ENCODE measurements around the gene KLF12. TPM values are rescaled to one million over a fixed set of nuclear protein-coding genes. Genes with fewer than 3 reads are reported as not detected.

The KLF12 gene
- total and polyA plus RNA-seq, 2 experiments from 2014 or later = 5.1 to 13.9 TPM

DNA sequence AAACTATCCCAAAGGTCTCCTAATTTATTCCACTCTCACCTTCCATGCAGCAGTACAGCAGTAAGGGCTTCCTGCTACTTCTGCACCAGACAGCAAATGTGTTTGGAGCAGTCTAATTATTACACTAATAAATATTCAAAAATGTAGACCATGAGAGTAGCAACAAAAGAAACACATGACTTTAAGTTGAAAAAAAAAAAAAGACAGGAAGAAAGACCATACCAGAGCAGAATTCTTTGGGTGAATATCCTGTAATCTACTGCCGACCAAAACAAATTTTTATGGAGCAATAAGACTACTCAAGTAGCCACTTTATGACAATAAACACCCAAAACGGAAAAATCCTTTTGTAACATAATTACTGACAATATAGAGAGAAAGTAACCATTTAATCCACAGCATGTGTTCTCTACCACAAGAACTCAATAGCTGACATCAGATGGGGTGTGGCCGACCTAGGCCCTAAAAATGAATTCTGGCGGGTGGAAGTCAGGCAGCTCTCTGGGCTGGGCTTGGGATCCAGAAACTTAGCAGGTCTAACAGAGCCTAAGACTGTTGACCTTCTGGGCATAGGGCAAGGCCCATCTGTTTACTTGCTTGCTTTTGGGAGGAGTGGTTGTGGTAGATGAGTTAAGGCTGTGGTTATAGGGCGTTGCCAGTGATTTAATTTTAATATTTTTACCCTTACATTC, 4.6 kb downstream of the KLF12 start:
- Histone ChIP-seq H4K20me1 (ENCODE audit: insufficient read depth, poor library complexity, severe bottlenecking) (no peaks in the 10 kb centered on the region), H3K9me2 (replicated peaks; ENCODE audit: insufficient read depth) (no peaks in the 10 kb centered on the region), H3K4me3 (no peak overlapping the region), H3K9me3 (ENCODE audit: low read depth) (no peaks in the 10 kb centered on the region), H3K4me2 (no peak overlapping the region), H3K27me3 (no peaks in the 10 kb centered on the region), H3K4me1 (ENCODE audit: insufficient read depth) (peaks cover 5% of the 10 kb centered on the region), H3K36me3 (replicated peaks; ENCODE audit: insufficient read depth, low read depth) (no peaks in the 10 kb centered on the region), H2AFZ (no peak overlapping the region), H3K79me2 (peaks cover 76% of the 10 kb centered on the region), H3K27ac (no peak overlapping the region)
- no peak for TF ChIP-seq CTCF (IDR thresholded peaks at IDR 0.05; ENCODE audit: poor library complexity)
- TF ChIP-seq EZH2 (IDR thresholded peaks at IDR 0.05; ENCODE audit: borderline replicate concordance) = no peak
- TF ChIP-seq EZH2phosphoT487 (IDR thresholded peaks at IDR 0.05; ENCODE audit: low read depth, severe bottlenecking, unreplicated experiment) = no peak
- WGBS (ENCODE audit: low lambda C conversion rate, missing lambda C conversion rate) = 60% methylated on average over 5 of the region's 5 CpGs
- DNase-seq (ENCODE audit: low spot score) = no peak

DNA sequence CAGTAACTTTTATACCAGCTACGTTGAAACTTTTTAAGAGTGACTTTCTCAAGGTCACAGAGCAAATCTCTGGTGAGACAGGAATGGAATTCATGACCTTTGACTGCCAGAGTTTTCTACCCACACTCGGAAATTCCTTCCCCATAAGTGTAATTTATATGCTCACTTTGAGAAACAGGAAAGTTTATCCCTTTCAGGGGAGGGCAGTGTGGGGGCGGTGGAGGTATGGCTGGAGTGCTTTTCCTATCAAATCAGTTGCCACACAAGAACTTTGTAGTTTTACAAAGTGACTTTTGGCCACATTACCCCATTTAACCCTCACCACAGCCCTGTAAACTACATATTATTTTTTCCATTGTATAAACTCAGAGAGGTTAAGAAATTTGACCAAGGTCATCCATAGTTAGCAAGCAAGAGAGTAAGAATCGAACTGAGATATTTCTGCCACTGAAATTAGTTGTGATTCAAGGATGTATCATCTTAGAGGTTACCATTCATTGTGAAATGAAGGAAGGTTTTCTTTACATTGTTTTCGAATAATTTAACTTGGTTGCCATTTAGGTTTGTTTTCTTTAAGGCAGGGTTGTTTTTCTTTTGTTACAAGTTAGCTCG, 5.9 kb downstream of the KLF12 start:
- TF ChIP-seq CTCF (IDR thresholded peaks at IDR 0.05; ENCODE audit: poor library complexity) = no peak
- no peak for TF ChIP-seq EZH2 (IDR thresholded peaks at IDR 0.05; ENCODE audit: borderline replicate concordance)
- no peak for TF ChIP-seq EZH2phosphoT487 (IDR thresholded peaks at IDR 0.05; ENCODE audit: low read depth, severe bottlenecking, unreplicated experiment)
- Histone ChIP-seq H3K4me1 (ENCODE audit: insufficient read depth) (peaks cover 5% of the 10 kb centered on the region), H2AFZ (no peak overlapping the region), H3K9me3 (ENCODE audit: low read depth) (no peaks in the 10 kb centered on the region), H3K79me2 (peaks cover 90% of the 10 kb centered on the region), H3K27ac (no peak overlapping the region), H3K36me3 (replicated peaks; ENCODE audit: insufficient read depth, low read depth) (no peaks in the 10 kb centered on the region), H4K20me1 (ENCODE audit: insufficient read depth, poor library complexity, severe bottlenecking) (no peaks in the 10 kb centered on the region), H3K4me2 (no peak overlapping the region), H3K27me3 (no peaks in the 10 kb centered on the region), H3K9me2 (replicated peaks; ENCODE audit: insufficient read depth) (no peaks in the 10 kb centered on the region), H3K4me3 (no peak overlapping the region)
- 60% methylated on average over 6 of the region's 6 CpGs for WGBS (ENCODE audit: low lambda C conversion rate, missing lambda C conversion rate)
- DNase-seq (ENCODE audit: low spot score) = no peak

DNA sequence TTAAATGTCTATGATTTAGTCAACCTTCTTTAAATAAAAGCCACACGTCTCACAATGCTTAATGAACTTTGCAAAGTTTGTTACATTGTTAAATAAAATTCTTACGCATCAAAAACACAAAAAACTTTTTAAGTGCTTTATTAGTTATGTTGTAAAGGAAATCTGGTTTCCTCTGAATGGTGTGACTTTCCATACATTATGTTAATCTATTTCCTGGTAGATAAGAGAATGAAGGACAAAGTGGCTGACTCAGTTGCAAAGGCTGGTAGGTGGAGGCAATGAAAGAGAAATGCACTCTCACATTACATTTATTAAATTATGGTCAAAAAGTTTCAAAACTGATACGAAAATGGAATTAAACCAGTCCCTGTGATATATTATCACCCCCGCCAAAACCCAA, 15.9 kb downstream of the KLF12 start:
- H3K9me3 ChIP-seq (ENCODE audit: low read depth) = peaks cover 15% of the 10 kb centered on the region
- no peaks in the 10 kb centered on the region for H3K9me2 ChIP-seq (replicated peaks; ENCODE audit: insufficient read depth)
- H3K4me3 ChIP-seq = no peak overlapping the region
- H4K20me1 ChIP-seq (ENCODE audit: insufficient read depth, poor library complexity, severe bottlenecking) = no peaks in the 10 kb centered on the region
- H2AFZ ChIP-seq = no peak overlapping the region
- DNase-seq (ENCODE audit: low spot score) = no peak
- no peaks in the 10 kb centered on the region for H3K4me1 ChIP-seq (ENCODE audit: insufficient read depth)
- H3K36me3 ChIP-seq (replicated peaks; ENCODE audit: insufficient read depth, low read depth) = no peaks in the 10 kb centered on the region
- TF ChIP-seq EZH2 (IDR thresholded peaks at IDR 0.05; ENCODE audit: borderline replicate concordance) = no peak
- TF ChIP-seq CTCF (IDR thresholded peaks at IDR 0.05; ENCODE audit: poor library complexity) = no peak
- no peak for TF ChIP-seq EZH2phosphoT487 (IDR thresholded peaks at IDR 0.05; ENCODE audit: low read depth, severe bottlenecking, unreplicated experiment)
- H3K79me2 ChIP-seq = peaks cover 91% of the 10 kb centered on the region
- WGBS (ENCODE audit: low lambda C conversion rate, missing lambda C conversion rate) = 94% methylated on average over 4 of the region's 4 CpGs
- H3K27me3 ChIP-seq = no peaks in the 10 kb centered on the region
- no peak overlapping the region for H3K27ac ChIP-seq
- no peak overlapping the region for H3K4me2 ChIP-seq
